Erythroblast (primary cell): ENCODE results near the gene RTN4RL1.

ENCODE experiments used
- GATA1 ChIP-seq: IDR thresholded peaks from 2 replicates; pipeline ENCODE4 v1.6.1; 2011; ENCODE audit warnings: low read depth, mild to moderate bottlenecking, control low read depth, low read length, moderate library complexity
- POLR2A ChIP-seq: IDR thresholded peaks from 2 replicates; pipeline ENCODE4 v1.6.1; 2011; ENCODE audit warnings: mild to moderate bottlenecking, low read length

DNA sequence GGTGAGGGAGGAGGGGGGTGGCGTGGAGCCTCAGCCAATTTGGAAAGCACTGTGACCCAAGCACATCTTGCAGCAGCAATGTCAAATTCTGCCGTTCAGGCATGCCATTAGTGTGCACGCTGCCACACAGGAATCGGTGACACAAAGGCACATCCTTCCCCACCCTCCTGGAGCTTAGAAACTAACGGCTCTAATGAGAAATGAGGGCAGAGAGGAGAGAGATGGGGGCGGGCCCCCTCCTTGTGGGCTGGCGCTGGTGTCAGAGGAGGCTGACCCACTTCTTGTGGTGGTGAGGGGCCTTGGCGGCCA is 94.8 kb downstream of the RTN4RL1 start:
- no peak for TF ChIP-seq POLR2A
- TF ChIP-seq GATA1 = no peak
